ENCODE data around the gene KCNV2.
A peak's percentile ranks its signal among the peaks of the same experiment; 100 is the strongest.
"Not testable (repeated sequence)": the region's sequence is repeated elsewhere in the genome, so short reads cannot be mapped to it uniquely, and the experiment has no call there.

Gene KCNV2

DNA sequence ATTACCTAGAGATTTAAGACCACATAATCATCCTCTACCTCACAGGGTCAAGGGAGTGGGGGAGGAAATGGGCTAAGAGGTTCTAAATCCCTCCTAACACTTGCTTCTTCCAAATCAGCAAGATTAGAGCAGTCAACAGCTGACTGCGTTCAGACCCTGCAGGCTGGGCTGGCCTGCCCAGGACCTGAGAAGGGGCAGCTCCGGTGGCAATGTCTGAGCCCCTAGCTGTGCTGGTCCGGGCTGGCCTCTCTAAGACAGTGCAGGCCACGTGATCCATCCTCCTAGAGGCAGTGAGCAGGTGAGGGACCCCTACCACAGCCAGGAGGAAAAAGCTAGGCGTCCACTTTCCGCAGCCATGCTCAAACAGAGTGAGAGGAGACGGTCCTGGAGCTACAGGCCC, at the start of gene KCNV2:
Gene KCNV2, plus strand, starts transcription at position 126 of the 400 bp plus-strand sequence. Its CDS starts 230 bp downstream, at position 356.
- no peak for DNase-seq (ENCODE audit: low spot score)

DNA sequence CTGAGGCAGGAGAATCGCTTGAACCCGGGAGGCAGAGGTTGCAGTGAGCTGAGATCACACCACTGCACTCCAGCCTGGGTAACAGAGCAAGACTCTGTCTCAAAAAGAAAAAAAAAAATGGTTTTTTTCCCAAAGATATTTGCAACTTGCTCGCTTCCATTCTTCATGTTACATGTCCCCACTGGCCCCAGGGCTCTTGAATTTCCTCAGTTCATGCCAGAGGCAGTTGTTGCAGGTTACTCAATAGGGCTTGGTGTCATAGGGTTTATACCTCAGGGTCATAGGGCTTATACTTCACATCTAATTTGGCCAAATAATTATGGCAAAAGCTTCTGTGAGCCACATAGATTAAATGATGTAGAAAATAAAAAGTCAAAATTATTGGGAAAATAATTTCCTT, 44.1 kb upstream of the KCNV2 start:
- DNase-seq (ENCODE audit: low spot score): no peak

DNA sequence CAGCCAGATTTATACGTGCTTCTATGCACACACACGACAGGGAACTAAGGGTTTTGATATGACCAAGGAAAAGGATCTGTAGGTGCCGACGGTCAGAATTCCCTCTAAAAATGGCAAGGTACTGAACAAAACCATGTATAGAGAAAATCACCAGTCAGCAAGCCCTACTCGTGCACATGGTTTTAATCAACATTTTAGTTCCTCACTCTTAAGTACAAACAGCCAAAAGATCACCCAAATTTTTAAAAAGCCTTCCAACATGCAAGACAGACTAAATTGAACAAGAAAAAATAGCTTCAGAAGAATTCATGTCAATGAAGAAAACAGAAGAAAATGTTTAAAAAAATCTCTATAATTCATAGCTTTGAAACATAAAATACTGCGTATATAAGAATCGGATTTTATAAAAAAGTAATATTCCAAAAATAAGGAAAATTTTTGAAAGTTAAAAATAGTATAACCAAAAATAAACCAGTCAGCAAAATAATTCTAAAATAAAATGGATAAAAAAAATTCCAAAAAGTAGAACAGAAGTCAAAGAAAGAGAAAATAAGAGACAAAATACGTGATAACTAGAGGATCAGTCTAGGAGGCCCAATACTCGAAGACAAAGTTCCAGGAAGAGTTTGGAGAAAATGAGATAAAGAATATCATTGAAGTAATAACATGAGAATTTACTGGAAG, 43.0 kb upstream of the KCNV2 start:
- DNase-seq (ENCODE audit: low spot score): no peak

DNA sequence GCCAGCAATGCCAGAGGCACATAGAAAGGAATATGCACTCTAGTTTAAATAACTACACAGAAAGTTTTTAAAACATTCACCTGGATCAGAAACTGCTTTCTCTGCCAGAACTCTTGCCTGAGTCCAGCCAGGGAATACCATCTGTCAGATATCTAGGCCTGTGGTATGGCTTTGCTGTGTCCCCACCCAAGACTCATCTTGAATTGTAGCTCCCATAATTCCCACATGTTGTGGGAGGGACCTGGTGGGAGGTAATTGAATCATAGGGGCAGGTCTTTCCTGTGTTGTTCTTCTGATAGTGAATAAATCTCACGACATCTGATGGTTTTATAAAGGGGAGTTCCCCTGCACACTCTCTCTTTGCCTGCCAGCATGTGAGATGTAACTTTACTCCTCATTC, 41.5 kb upstream of the KCNV2 start:
- no peak for DNase-seq (ENCODE audit: low spot score)

DNA sequence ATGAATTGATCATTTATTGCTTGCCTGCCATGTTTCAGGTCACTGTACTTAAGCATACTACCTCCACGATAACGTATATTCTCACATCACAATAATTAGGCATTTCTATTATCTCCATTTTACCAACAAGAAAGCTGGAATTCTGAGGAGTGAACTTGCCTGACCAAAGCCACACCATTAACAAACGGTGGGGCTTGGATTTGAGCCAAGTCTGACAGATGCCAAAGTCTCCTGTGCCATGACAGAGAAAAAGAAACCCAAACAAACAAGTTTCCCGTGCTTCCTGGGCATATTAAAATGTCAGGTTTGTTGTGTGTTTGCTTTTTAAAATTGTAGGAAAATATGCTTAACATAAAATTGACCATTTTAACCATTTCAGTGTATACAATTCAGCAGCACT, 40.8 kb upstream of the KCNV2 start:
- DNase-seq (ENCODE audit: low spot score): no peak

DNA sequence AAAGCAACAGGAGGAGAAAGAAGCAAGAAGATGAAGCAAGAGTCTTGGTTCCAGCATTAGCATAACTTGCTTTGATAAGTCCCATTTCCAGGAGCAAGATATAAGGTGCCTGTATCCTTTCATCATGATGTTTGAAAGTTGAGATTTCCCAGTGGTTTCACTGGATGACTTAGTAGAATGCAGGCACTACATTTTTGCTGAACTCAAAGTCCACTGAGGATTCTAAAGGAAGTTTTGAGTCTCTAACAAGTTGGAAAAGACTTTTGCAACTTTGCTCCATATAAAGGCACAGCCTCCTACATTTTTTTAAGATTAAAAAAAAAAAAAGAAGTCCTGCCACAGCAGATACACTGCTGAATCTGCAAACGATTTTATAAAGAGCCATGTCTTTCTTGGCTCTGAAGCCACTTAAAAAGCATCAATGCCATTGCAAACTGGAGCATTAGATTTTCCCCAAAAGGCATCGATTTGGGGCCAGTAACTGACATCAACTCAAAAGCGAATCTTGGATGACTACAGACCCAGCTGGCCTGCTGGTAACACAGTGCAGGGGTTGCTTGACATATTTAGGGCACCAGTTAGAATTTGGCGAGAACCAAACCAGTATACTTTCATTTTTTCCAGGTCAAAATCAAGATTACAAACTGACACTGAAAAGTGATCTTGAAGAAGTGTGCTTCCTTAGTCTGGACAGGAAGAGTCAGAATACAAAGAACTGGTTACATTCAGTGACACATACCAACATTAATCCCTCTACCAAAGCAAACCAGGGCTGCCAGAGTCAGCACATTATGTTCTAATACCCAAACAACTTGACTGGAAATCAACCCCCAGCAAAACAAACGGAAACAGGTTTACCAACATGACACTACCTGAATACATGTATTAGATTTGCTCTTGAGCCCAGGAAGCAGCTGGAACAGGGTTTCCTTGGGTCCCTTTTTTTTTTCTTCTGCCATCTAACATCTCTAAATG, 39.1 kb upstream of the KCNV2 start:
- DNase-seq (ENCODE audit: low spot score): no peak

DNA sequence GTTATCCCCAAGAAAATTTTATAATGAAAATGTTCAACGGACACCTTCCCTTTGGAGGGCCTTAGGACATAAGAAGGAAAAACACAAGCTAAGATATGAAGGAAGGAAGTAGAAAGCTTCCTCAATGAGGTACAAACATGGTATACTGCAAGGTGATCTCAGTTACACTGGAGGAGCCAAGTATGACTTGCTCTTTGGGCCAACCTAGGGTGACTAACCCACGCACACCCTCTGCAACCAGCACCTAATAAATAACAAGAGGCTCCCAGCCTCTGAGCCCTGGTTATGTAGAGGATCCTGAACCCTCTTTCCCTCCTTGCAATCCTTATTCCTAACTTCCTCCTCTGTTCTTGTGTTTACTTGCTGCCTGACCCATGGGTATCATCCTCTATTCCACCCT, 38.3 kb upstream of the KCNV2 start:
- no peak for DNase-seq (ENCODE audit: low spot score)

DNA sequence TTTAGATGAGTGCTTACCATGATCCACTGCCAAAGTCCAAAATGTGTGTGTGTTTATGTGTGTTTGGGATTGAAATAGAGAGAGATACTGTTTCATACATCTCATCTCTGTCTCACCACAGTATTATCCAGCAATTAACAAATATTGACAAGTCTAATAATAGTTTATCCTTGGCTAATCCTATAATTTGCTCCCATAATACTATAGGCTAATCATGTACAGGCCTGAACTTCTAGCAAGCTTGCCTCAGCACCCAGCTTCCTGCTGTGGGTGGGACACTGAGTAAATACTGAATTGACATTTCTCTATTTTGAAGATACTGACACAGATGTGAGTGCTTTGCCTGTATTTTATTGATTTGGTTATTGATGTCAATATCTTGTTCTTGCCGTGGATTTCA, 35.3 kb upstream of the KCNV2 start:
- DNase-seq (ENCODE audit: low spot score): no peak

DNA sequence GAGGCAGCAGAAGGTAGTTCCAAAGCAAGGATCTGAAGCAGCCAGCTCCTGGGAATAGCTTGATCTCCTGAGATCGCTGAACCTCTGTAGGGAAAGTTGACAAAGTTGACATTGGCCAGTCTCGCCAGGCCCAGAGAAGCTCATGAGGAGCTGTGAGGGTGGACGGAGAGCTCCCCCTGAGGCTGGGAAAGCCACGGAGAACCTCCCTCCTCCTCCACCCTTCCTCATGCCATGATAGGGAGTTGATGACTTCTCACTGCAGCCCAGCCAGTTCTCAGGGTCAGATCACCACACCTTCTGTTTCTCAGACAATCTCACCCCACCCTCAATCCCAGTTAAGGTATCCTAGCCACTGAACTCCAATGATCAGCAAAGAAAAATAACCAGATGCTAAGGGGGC, 30.4 kb upstream of the KCNV2 start:
- no peak for DNase-seq (ENCODE audit: low spot score)

DNA sequence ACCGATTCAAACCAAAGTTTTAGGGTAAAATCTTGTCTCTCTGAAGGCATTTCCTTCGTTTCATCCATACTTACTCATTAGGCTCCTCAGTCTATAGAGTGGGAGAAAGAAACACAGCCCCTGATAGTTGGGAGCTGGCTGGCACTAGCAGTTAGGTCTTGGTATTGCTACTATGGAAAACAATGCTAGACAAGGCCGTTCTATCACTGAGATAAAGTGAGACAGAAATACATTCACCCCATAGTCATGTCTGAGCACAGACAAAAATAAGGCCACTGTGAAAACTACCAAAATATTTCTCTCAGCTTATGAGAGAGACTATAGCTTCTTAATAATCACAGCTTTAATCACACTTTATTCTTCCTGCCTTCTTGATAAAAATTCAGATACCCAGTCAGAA, 28.7 kb upstream of the KCNV2 start:
- DNase-seq (ENCODE audit: low spot score): no peak

DNA sequence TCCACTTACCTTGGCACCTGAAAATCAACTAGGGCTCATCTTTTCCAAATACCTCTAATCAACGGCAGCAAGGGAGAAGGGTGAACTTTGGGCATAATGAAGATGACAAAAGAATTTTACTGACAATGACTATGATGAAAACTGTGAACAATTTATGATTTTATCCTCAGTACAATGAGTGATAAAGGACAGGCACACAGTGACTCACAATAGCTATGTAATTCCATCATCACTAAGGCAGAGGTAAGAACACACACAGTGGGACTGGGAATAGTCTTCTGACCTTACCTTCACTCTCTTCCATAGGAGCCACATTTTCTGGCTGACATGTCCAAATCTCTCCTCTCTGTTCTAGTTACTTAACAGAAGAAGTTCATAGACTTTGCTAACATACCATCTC, 26.1 kb upstream of the KCNV2 start:
- no peak for DNase-seq (ENCODE audit: low spot score)

DNA sequence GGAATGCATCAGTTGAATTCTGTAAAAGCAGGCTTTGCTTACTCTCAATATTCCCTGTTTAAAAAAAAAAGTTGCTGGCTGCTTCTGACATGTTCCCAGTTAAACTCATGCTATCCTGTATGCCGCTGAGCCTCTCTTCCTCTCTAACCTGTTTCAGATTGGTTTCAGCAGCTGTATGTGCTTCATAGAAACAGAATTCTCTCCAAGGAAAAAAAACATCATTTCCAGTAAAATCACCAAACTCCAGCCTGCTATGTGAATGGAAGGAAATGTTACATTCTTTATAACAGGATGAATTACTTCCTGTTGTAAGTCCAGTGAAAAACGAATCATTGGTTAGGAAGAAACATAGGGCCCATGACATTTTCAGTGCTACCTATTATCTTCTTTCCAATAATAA, 25.7 kb upstream of the KCNV2 start:
- no peak for DNase-seq (ENCODE audit: low spot score)

DNA sequence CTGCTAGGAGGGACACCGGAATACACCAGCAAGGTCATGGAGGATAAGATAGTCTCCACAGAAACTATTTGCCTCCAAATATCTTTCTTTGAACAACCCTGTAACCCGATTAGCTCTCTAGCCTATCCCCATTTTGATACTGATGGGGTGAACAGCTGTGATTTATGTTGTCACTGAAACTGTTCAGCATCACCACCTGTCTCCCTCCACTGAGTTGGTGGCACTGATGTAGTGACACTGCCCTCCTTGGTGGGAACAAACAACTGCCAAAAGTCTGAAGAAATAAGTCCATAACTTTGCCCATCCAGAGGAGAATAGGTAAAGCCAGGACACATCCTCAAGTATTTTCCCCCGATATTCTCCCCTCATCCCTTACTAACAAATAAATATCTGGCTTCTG, 24.3 kb upstream of the KCNV2 start:
- no peak for DNase-seq (ENCODE audit: low spot score)

DNA sequence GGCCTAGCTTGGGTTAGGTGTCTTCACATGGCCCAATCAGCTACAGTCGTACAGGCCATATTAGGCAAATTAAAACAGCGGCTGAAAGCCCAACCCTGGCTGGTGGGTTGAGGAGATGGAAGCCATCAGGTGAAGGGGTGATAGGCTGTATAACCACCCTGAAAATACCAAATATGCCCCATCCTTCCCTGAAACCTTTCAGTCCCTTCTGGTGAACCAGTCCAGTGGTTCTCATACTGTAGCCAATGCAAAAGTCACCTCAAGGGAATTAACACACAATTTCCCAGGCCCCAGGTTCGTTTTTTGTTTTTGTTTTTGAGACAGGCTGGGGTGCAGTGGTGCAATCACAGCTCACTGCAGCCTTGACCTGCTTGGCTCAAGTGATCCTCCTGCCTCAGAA, 19.8 kb upstream of the KCNV2 start:
- no peak for DNase-seq (ENCODE audit: low spot score)

DNA sequence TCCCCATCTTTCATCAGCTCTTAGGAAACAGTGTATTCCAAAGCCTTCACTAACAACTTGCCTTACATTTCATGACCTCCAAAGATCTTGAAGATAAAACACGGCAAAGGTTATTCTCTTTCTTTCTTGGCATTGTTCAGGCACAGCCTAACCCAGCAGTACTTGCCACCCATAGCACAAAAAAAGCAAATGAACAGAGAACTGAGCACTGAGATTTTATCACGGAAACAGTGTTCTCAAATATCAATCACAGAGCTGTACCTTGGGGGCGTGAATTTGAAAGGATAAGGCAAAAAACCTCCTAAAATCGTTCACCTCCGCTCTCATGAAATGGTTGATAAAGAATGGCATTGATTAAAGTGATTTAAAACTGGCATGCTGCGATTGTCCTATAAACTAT, 16.9 kb upstream of the KCNV2 start:
- DNase-seq (ENCODE audit: low spot score): no peak

DNA sequence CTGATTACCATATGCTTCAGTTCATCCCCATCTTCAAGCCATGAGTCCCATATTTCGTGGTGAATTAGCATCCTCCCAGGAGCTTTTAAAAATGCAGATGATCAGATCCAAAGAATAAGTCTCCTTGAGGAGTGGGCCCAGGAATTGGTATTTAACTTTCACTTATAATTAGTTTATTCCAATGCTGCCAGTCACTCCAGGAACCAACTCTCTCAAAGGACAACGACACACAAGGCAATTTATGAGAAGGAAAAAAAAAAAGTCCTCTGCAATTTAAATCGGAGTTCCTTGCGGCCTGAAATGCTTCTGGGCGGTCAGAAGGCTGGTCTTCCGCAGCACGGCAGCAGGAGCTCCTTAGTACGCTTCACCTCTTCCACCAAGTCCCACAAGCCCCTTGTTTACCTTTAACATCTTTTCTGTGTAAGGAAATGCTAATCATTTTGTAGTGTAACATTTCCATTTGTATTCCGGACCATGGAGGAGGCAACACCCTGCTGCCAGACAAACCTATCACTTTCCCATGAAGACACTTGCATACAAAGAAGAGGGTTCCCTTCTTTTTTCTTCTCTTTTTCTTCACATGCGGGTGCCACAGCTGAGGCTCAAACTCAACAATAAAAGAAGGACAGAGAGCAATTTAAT, 16.3 kb upstream of the KCNV2 start:
- DNase-seq (ENCODE audit: low spot score): peak; percentile 29

DNA sequence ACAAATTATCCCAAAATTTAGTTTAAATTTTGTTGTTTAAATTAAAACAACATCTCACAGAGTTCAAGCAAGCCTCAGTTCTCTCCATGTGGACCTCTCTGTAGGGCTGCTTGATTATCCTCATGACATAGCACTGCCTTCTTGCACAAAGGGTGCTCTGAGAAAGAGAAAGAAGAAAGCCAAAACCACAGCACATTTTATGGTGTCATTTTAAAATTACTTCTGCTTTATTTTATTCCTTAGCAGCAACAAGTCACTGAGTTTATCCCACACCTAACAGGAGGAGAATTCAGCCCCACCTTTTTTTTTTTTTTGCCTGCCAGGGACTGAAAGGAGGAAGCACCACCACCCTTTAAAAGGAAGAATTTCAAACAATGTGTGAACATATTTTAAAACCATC, 12.8 kb upstream of the KCNV2 start:
- DNase-seq (ENCODE audit: low spot score): no peak

DNA sequence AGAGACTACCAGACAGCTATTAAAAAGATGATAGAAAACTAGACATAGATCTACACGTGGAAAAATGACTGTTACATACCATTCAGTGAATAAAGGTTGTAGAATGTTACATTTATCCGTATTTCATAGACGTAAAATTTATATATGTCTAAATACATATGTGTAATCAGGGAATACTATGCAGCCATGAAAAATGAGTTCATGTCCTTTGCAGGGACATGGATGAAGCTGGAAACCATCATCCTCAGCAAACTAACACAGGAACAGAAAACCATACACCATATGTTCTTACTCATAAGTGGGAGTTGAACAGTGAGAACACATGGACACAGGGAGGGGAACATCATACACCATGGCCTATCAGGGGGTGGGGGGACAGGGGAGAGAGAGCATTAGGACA, 10.1 kb upstream of the KCNV2 start:
- DNase-seq (ENCODE audit: low spot score): not testable (repeated sequence)

DNA sequence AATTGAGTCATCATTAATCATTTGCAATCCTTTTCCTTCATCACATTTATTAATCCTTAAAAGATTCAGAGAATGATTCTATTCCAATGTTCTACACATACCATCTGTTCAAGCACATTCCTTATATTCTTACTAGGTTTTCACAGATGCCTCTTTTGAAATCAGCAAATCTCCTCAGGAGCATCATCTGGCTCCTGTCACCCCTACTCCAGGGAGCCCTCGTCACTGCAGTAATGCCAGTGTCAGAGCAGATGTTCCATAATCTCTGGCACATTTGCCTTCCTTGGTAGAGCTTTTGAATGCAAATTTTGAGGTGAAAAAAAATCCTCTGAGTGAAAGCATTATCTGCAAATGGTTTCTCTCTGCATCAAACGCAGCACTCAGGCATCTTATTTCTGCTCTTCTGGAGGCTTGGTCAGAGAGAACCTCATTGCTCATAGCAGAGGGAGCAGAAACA, 7.6 kb upstream of the KCNV2 start:
- DNase-seq (ENCODE audit: low spot score): no peak

DNA sequence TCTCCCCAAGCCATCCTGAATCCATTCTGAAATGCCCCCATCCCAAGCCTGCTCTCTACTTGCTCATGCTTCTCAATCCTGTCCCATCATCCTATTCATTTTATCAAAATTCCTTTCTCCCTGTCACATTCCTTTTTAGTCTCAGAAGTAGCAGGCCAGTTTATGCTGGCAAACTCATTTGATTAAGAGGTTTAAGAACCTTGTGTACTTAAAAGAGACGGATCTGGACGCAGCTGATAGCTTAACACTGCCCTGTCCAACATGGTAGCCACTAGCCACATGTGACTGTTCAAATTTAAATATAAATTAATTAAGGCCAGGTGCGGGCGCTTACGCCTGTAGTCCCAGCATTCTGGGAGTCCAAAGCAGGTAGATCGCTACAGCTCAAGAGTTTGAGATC, 5.6 kb upstream of the KCNV2 start:
- no peak for DNase-seq (ENCODE audit: low spot score)

DNA sequence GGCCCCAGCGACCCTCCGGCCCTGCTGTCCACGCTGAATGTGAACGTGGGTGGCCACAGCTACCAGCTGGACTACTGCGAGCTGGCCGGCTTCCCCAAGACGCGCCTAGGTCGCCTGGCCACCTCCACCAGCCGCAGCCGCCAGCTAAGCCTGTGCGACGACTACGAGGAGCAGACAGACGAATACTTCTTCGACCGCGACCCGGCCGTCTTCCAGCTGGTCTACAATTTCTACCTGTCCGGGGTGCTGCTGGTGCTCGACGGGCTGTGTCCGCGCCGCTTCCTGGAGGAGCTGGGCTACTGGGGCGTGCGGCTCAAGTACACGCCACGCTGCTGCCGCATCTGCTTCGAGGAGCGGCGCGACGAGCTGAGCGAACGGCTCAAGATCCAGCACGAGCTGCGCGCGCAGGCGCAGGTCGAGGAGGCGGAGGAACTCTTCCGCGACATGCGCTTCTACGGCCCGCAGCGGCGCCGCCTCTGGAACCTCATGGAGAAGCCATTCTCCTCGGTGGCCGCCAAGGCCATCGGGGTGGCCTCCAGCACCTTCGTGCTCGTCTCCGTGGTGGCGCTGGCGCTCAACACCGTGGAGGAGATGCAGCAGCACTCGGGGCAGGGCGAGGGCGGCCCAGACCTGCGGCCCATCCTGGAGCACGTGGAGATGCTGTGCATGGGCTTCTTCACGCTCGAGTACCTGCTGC, 839 bp downstream of the KCNV2 start:
- no peak for DNase-seq (ENCODE audit: low spot score)

DNA sequence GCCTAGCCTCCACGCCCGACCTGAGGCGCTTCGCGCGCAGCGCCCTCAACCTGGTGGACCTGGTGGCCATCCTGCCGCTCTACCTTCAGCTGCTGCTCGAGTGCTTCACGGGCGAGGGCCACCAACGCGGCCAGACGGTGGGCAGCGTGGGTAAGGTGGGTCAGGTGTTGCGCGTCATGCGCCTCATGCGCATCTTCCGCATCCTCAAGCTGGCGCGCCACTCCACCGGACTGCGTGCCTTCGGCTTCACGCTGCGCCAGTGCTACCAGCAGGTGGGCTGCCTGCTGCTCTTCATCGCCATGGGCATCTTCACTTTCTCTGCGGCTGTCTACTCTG, 1.4 kb downstream of the KCNV2 start:
- DNase-seq (ENCODE audit: low spot score): no peak
